ENCODE measurements around the gene EN2. TPM values are rescaled to one million over a fixed set of nuclear protein-coding genes. Genes with fewer than 3 reads are reported as not detected.

The EN2 gene
- not detected for total RNA-seq

DNA sequence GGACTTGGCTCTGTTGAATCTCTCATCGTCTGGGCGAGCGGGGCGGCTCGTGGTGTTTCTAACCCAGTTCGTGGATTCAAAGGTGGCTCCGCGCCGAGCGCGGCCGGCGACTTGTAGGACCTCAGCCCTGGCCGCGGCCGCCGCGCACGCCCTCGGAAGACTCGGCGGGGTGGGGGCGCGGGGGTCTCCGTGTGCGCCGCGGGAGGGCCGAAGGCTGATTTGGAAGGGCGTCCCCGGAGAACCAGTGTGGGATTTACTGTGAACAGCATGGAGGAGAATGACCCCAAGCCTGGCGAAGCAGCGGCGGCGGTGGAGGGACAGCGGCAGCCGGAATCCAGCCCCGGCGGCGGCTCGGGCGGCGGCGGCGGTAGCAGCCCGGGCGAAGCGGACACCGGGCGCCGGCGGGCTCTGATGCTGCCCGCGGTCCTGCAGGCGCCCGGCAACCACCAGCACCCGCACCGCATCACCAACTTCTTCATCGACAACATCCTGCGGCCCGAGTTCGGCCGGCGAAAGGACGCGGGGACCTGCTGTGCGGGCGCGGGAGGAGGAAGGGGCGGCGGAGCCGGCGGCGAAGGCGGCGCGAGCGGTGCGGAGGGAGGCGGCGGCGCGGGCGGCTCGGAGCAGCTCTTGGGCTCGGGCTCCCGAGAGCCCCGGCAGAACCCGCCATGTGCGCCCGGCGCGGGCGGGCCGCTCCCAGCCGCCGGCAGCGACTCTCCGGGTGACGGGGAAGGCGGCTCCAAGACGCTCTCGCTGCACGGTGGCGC is at the start of gene EN2:
EN2 (plus strand) TSS at position 19 of the 767 bp plus-strand sequence; CDS start at position 268, 249 bp downstream.
- DNase-seq: no peak
- peak within 1 kb of the TSS; percentile 28 to 50 (median 34) for H3K4me3 ChIP-seq

GRCh38 chr7:155408651-155409586 is 49.0 kb upstream of the EN2 start:
- WGBS, 2 donors (ENCODE audit: low coverage in 1 of 2): 37% methylated on average over 37 of the region's 38 CpGs; no CpG with 5 or more reads in 1 of the 2 donors
- in situ Hi-C loops (cut with MboI; ENCODE audit: low pct_ligation_motif_present in 1 of 4, low pct_unique_long_range_greater_than_20kb in 1 of 4, low sequenced_read_pairs in 3 of 4): no loop called here
- H3K27ac ChIP-seq: no peak overlapping the region
- TF ChIP-seq POLR2AphosphoS5 (IDR thresholded peaks at IDR 0.05): no peak
- TF ChIP-seq POLR2A (IDR thresholded peaks at IDR 0.05): no peak
- TF ChIP-seq EP300 (IDR thresholded peaks at IDR 0.05; ENCODE audit: low read depth): no peak
- TF ChIP-seq CTCF (IDR thresholded peaks at IDR 0.05): no peak
- intact Hi-C loops (cut with DNase I; ENCODE audit: low total_unique reads): no loop called here
- no peaks in the 10 kb centered on the region for H3K36me3 ChIP-seq
- H3K4me3 ChIP-seq: no peak overlapping the region
- DNase-seq: no peak
- H3K27me3 ChIP-seq: peaks cover 51% of the 10 kb centered on the region
- H3K9me3 ChIP-seq: no peaks in the 10 kb centered on the region
- H3K4me1 ChIP-seq: no peaks in the 10 kb centered on the region

More for the DNA sequence above, at the start of gene EN2:
- no peak for TF ChIP-seq POLR2A (IDR thresholded peaks at IDR 0.05)
- TF ChIP-seq POLR2AphosphoS5 (IDR thresholded peaks at IDR 0.05): no peak
- TF ChIP-seq CTCF (IDR thresholded peaks at IDR 0.05): no peak
- TF ChIP-seq EP300 (IDR thresholded peaks at IDR 0.05; ENCODE audit: low read depth): no peak
- in situ Hi-C loops (cut with MboI; ENCODE audit: low pct_ligation_motif_present in 1 of 4, low pct_unique_long_range_greater_than_20kb in 1 of 4, low sequenced_read_pairs in 3 of 4): no loop called here
- Histone ChIP-seq H3K36me3 (no peaks in the 10 kb centered on the region), H3K9me3 (no peaks in the 10 kb centered on the region), H3K27ac (no peak within 1 kb of the TSS), H3K4me1 (peaks cover 15 to 43% (median 35%) of the 10 kb centered on the region in 4 donors), H3K27me3 (peaks cover 96% of the 10 kb centered on the region)
- intact Hi-C loops (cut with DNase I; ENCODE audit: low total_unique reads): no loop called here
- WGBS, 2 donors (ENCODE audit: low coverage in 1 of 2): 7% methylated on average over 54 of the region's 105 CpGs; no CpG with 5 or more reads in 1 of the 2 donors

- H3K9me3 ChIP-seq: no peaks in the 10 kb centered on the region
- H3K4me3 ChIP-seq: no peak overlapping the region
- WGBS, 2 donors (ENCODE audit: low coverage in 1 of 2): 81% methylated on average over 15 of the region's 15 CpGs; no CpG with 5 or more reads in 1 of the 2 donors
- no peak for DNase-seq
- no peaks in the 10 kb centered on the region for H3K36me3 ChIP-seq
- no peak for TF ChIP-seq POLR2AphosphoS5 (IDR thresholded peaks at IDR 0.05)
- no peak for TF ChIP-seq CTCF (IDR thresholded peaks at IDR 0.05)
- TF ChIP-seq EP300 (IDR thresholded peaks at IDR 0.05; ENCODE audit: low read depth): no peak
- TF ChIP-seq POLR2A (IDR thresholded peaks at IDR 0.05): no peak
- no peak overlapping the region for H3K27ac ChIP-seq
- in situ Hi-C loops (cut with MboI; ENCODE audit: low pct_ligation_motif_present in 1 of 4, low pct_unique_long_range_greater_than_20kb in 1 of 4, low sequenced_read_pairs in 3 of 4) (no loop called here), intact Hi-C loops (cut with DNase I; ENCODE audit: low total_unique reads) (no loop called here)
- peaks cover 41% of the 10 kb centered on the region for H3K27me3 ChIP-seq
- H3K4me1 ChIP-seq: no peaks in the 10 kb centered on the region
Observed at GRCh38 chr7:155409980-155410379, 47.9 kb upstream of the EN2 start.

GRCh38 chr7:155410431-155410830 is 47.5 kb upstream of the EN2 start:
- intact Hi-C loops (cut with DNase I; ENCODE audit: low total_unique reads): no loop called here
- no peak for DNase-seq
- peaks cover 36% of the 10 kb centered on the region for H3K27me3 ChIP-seq
- no peaks in the 10 kb centered on the region for H3K9me3 ChIP-seq
- no peaks in the 10 kb centered on the region for H3K36me3 ChIP-seq
- no peak overlapping the region for H3K27ac ChIP-seq
- no peak overlapping the region for H3K4me3 ChIP-seq
- no peak for TF ChIP-seq POLR2A (IDR thresholded peaks at IDR 0.05)
- no peak for TF ChIP-seq CTCF (IDR thresholded peaks at IDR 0.05)
- no peak for TF ChIP-seq POLR2AphosphoS5 (IDR thresholded peaks at IDR 0.05)
- no peak for TF ChIP-seq EP300 (IDR thresholded peaks at IDR 0.05; ENCODE audit: low read depth)
- 64 to 79% methylated on average over 2 to 6 of the region's 6 CpGs for WGBS, 2 donors (ENCODE audit: low coverage in 1 of 2)
- in situ Hi-C loops (cut with MboI; ENCODE audit: low pct_ligation_motif_present in 1 of 4, low pct_unique_long_range_greater_than_20kb in 1 of 4, low sequenced_read_pairs in 3 of 4): no loop called here
- H3K4me1 ChIP-seq: no peaks in the 10 kb centered on the region

Measured in transverse colon (tissue), 4 donors.